BE2C (cell line): ENCODE data around the gene CDH4.

Experiments
- DNase-seq: peaks from one replicate; pipeline ENCODE4 v3.0.0-alpha.2; 2020
- H3K27me3 ChIP-seq: fragments of 250-450 bp; sonication (Bioruptor Pico); 2 replicates; pipeline ENCODE4 v1.5.1; 2020; ENCODE audit warnings: mild to moderate bottlenecking
- H3K36me3 ChIP-seq: fragments of 250-450 bp; sonication (Bioruptor Pico); 2 replicates; pipeline ENCODE4 v1.5.1; 2020; ENCODE audit warnings: mild to moderate bottlenecking
- H3K4me1 ChIP-seq: fragments of 250-450 bp; sonication (Bioruptor Pico); 2 replicates; pipeline ENCODE4 v1.5.1; 2020
- H3K4me3 ChIP-seq: 2 replicates; pipeline ENCODE4 v1.5.1; 2011; ENCODE audit warnings: low read depth, low read length
- H3K9me3 ChIP-seq: fragments of 250-450 bp; sonication (Bioruptor Pico); 2 replicates; pipeline ENCODE4 v1.5.1; 2020
- TF ChIP-seq, protein P1 (sequence below): IDR thresholded peaks from 2 replicates; pipeline ENCODE4 v1.5.1; 2012; ENCODE audit warnings: mild to moderate bottlenecking, low read depth, low read length

CDH4 gene

DNA sequence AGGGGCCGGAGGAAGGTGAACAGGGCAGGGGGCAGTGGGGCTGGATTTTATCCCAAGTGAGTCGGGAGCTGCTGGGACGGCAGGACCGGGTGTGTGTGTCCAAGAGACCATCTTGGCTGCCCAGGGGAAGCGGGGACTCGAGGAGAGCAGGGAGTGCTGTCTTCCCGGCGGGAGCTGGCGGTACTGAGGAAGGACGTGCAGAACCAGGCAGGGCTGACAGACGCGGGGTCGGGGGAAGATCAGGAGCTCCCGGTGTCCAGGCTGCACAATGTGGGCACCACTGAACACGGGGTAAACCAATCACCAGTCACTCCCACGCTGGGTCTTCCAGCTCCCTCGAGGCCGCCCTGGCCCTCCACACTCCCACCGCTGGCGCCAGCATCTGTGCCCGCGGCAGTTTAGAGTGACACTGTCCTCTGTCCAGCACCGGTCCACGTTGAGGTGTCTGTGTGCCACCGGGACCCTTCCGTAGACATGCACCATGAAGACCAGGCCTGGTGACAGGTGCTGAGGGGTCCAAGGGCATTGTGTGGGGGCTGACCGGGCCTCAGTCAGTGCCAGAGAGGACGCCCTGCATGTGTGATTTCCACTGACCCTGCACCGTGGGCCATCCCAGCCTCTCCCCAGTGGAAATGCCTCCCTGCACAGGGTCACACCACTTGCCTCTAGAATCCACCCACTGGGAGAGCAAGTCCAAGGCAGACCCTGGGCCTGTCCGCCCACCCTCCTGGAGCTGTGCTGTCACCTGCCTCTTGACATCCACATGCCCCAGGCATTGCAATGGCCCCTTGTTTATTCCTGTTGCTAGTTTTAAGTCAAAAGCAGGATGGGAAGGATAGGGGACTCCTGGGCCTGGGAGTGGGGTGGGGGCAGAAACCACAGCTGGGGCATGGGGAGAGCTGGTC, 411.7 kb downstream of the CDH4 start:
- Histone ChIP-seq H3K9me3 (no peaks in the 10 kb centered on the region), H3K4me1 (no peaks in the 10 kb centered on the region), H3K4me3 (no peak overlapping the region), H3K27me3 (no peaks in the 10 kb centered on the region; the same call in 1 of the 2 replicates), H3K36me3 (no peaks in the 10 kb centered on the region)
- TF ChIP-seq, protein P1, sequence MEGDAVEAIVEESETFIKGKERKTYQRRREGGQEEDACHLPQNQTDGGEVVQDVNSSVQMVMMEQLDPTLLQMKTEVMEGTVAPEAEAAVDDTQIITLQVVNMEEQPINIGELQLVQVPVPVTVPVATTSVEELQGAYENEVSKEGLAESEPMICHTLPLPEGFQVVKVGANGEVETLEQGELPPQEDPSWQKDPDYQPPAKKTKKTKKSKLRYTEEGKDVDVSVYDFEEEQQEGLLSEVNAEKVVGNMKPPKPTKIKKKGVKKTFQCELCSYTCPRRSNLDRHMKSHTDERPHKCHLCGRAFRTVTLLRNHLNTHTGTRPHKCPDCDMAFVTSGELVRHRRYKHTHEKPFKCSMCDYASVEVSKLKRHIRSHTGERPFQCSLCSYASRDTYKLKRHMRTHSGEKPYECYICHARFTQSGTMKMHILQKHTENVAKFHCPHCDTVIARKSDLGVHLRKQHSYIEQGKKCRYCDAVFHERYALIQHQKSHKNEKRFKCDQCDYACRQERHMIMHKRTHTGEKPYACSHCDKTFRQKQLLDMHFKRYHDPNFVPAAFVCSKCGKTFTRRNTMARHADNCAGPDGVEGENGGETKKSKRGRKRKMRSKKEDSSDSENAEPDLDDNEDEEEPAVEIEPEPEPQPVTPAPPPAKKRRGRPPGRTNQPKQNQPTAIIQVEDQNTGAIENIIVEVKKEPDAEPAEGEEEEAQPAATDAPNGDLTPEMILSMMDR, result no peak
- DNase-seq, result no peak

DNA sequence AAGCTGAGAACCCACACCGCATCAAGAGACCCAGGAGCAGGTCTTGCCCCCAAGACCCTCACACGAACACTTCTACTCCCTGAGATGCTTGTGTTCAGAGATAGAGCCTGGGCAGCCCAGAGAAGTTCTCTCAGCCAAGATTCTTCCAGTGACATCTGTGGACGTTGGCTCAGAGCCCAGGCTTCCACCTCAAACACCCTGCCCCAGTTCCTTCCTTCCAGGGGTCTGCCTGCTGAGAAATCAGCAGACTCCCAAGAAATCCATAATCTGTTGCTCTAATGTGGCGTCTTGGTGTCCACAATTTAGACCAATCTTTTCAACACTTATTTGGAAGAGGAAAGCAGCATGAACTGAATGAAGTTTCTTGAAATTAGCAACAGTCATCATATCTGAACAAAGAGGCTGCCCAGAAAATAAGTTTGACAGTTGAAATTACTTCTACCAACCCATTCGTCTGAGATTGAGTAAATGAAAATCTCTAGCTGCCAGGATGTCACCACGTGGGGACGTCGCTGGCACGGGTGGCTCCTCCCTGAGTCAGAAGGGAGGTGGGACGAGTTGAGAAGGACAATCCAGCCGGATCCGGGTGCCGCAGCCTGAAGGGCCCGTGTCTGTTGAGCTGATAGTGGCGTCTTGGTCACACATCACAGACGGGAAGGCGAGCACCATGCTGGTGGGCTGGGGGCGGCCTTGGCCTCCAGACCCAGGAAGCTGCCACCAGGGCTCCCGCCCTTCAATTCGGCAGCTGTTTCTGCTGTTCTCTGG, 412.7 kb downstream of the CDH4 start:
- Histone ChIP-seq H3K9me3 (no peaks in the 10 kb centered on the region), H3K4me3 (no peak overlapping the region), H3K27me3 (no peaks in the 10 kb centered on the region; the same call in 1 of the 2 replicates), H3K36me3 (no peaks in the 10 kb centered on the region), H3K4me1 (no peaks in the 10 kb centered on the region)
- no peak for DNase-seq
- TF ChIP-seq, protein P1, result no peak

DNA sequence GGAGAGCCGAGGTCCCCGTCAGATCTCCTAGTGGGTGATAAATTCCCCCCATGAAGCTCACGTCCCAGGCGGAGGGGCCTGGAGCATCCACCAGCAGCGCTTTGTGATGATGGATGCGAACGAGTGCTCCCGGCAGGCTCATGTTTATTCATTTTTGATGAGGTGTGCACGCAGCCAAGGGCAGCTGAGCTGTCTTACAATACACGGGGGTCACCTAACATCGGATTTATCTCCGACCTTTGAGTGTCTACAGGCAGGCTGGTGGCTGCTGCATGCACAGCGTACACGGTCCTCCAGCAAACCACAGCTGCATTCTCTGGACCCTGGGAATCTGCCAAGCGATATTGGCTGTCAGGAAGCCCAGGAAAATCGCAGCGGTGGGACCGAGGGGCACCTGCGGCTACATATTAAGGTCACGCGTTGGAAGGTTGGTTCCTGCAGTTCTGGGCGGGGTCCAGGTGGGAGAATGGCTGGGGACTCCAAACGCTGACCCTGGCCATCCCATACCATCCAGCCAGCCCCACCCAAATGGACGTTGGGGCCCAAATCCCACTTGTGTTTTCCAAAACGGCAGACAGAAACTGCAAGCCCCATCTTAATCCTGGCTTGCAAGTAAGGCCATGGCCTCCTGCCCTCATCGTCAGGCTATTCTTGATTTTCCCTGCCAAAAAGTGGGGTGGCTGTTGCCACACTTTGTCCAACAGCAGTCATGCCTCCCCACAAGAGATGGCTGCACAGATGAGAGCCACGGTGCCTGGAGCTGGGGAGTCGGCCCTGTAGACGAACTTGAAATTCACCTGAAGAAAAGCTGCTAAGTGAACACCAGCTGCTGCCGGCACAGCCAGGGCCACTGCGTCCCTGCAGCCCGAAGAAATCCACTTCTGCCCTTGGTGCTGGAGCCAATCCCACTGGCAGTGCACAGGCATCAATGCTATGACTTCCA, 413.7 kb downstream of the CDH4 start:
- TF ChIP-seq, protein P1, result no peak
- DNase-seq, result no peak
- Histone ChIP-seq H3K36me3 (no peaks in the 10 kb centered on the region), H3K4me1 (no peaks in the 10 kb centered on the region), H3K4me3 (no peak overlapping the region), H3K9me3 (no peaks in the 10 kb centered on the region), H3K27me3 (no peaks in the 10 kb centered on the region; the same call in 1 of the 2 replicates)

DNA sequence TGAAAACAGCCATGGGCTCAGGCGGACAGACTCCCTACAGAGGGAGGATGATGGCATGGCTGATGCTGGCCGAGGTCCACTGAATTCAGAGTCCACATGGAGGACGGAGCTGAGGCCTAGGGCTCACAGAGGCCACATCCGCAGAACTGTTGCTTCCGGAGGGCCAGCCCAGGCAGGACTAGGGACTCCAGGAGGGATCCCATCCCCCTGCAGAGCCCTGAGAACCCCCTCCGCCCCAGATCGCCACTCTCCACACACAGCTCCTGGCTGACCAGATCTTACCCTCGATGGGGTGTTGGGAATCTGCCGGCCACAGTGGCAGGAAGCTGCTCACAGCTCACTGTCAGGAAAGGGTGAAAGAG, 414.4 kb downstream of the CDH4 start:
- TF ChIP-seq, protein P1, result no peak
- Histone ChIP-seq H3K27me3 (no peaks in the 10 kb centered on the region; the same call in 1 of the 2 replicates), H3K36me3 (no peaks in the 10 kb centered on the region), H3K4me3 (no peak overlapping the region), H3K9me3 (no peaks in the 10 kb centered on the region), H3K4me1 (no peaks in the 10 kb centered on the region)
- DNase-seq, result no peak

DNA sequence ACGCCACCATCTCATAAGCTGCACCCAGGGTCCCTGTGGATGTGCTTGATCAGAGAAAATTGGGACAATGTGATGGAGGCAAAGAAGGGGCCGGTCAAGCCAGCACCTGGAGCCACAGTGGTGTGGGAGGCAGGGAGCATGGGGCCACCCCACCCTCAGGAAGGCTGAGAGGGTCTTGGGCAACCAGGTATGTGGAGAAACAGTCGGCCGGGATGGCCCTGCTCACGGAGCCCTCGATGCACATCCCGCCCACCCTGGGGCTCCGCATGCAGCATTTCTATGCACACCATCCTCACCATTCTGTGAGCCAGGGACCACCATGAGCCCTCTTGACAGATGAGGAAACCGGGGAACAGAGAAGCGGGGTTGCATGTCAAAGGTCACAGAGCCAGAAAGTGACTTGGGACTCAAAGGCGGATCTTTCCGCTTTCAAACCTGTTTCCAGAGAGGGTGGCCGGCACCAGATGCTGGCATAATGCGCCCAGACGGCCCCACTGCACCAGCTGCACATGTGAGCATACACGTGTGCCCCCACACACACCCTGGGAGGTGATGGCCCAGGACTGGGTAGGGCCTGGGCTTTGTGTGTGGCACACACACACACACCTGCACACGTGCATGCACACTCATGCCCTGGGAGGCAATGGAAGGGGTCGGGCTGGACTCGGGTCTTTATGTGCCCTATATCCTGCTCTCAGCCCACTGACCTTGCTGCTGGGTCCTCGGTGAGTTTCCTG, 415.2 kb downstream of the CDH4 start:
- Histone ChIP-seq H3K36me3 (no peaks in the 10 kb centered on the region), H3K9me3 (no peaks in the 10 kb centered on the region; the same call in 1 of the 2 replicates), H3K27me3 (no peaks in the 10 kb centered on the region; the same call in 1 of the 2 replicates), H3K4me1 (no peaks in the 10 kb centered on the region), H3K4me3 (no peak overlapping the region)
- TF ChIP-seq, protein P1, result no peak
- DNase-seq, result no peak
